IMR-90 (cell line): Measurements from ENCODE around the gene FOXN3. TPM values are rescaled to one million over a fixed set of nuclear protein-coding genes. Genes with fewer than 3 reads are reported as not detected.

Source experiments
- ATAC-seq: fragments of 200-7000 bp; cut with Tn5 transposase; 2 replicates; pipeline ENCODE4 v1.9.1; 2020; ENCODE audit warnings: low read depth, mild to moderate bottlenecking, moderate library complexity
- BruUV-seq: library from RNA; stranded (reverse); fragments of 400-500 nt; replicated peaks from 2 replicates; lab custom pipeline; 2021; lab: Mats Ljungman, UMichigan
- CTCF ChIA-PET: fragments of 300-600 bp; formaldehyde crosslinking; extraction: SDS; loops from one replicate; lab custom pipeline; 2021; ENCODE audit warnings: antibody characterized with exemption; lab: Yijun Ruan, JAX
- POLR2A ChIA-PET: fragments of 300-600 bp; sonication (Branson Sonifier 250); formaldehyde crosslinking; loops from one replicate; lab custom pipeline; 2022; ENCODE audit warnings: antibody characterized with exemption; ENCODE audit not compliant: unreplicated experiment; lab: Charles Lee
- DNase-seq: peaks from one replicate; pipeline ENCODE4 v3.0.0; 2013
- H2AFZ ChIP-seq: replicated peaks from 2 replicates; pipeline ENCODE3; 2013; ENCODE audit warnings: low read length, mild to moderate bottlenecking; ENCODE audit not compliant: poor library complexity
- H2AK5ac ChIP-seq: 2 replicates; pipeline ENCODE4 v1.6.1; 2013; ENCODE audit warnings: low read depth, low read length, inconsistent platforms
- H2AK9ac ChIP-seq: replicated peaks from 2 replicates; pipeline ENCODE3; 2013; ENCODE audit warnings: mild to moderate bottlenecking, low read depth, low read length, moderate library complexity; ENCODE audit not compliant: poor library complexity
- H2BK120ac ChIP-seq: 2 replicates; pipeline ENCODE4 v1.6.1; 2013; ENCODE audit warnings: low read depth, low read length, inconsistent platforms
- H2BK15ac ChIP-seq: 3 replicates; pipeline ENCODE4 v1.6.1; 2013; ENCODE audit warnings: low read depth, low read length, inconsistent platforms
- H2BK20ac ChIP-seq: 2 replicates; pipeline ENCODE4 v1.6.1; 2013; ENCODE audit warnings: low read depth, mild to moderate bottlenecking, inconsistent platforms, low read length, moderate library complexity
- H2BK5ac ChIP-seq: 2 replicates; pipeline ENCODE4 v1.6.1; 2013; ENCODE audit warnings: mild to moderate bottlenecking, low read depth, low read length, inconsistent platforms; ENCODE audit not compliant: poor library complexity, severe bottlenecking
- H3K14ac ChIP-seq: replicated peaks from 2 replicates; pipeline ENCODE4 v1.6.1; 2013; ENCODE audit warnings: low read depth, low read length, inconsistent platforms
- H3K18ac ChIP-seq: 2 replicates; pipeline ENCODE4 v1.6.1; 2013; ENCODE audit warnings: low read depth, low read length, control low read depth
- H3K23ac ChIP-seq: 2 replicates; pipeline ENCODE4 v1.6.1; 2013; ENCODE audit warnings: low read depth, low read length, inconsistent platforms
- H3K27ac ChIP-seq: 2 replicates; pipeline ENCODE4 v1.5.1; 2013; ENCODE audit warnings: mild to moderate bottlenecking, control low read depth, low read length; ENCODE audit not compliant: insufficient read depth
- H3K27me3 ChIP-seq: 2 replicates; pipeline ENCODE4 v1.6.1; 2013; ENCODE audit warnings: low read length; ENCODE audit not compliant: control insufficient read depth, insufficient read depth
- H3K36me3 ChIP-seq: 2 replicates; pipeline ENCODE4 v1.6.1; 2013; ENCODE audit warnings: low read length, mixed read lengths; ENCODE audit not compliant: control insufficient read depth, insufficient read depth
- H3K4ac ChIP-seq: 2 replicates; pipeline ENCODE4 v1.6.1; 2013; ENCODE audit warnings: low read depth, low read length, inconsistent platforms
- H3K4me1 ChIP-seq: 2 replicates; pipeline ENCODE4 v1.6.1; 2013; ENCODE audit warnings: low read length, mixed read lengths; ENCODE audit not compliant: control insufficient read depth, insufficient read depth
- H3K4me2 ChIP-seq: 2 replicates; pipeline ENCODE4 v1.6.1; 2013; ENCODE audit warnings: low read depth, mild to moderate bottlenecking, control low read depth, low read length, moderate library complexity
- H3K4me3 ChIP-seq: 2 replicates; pipeline ENCODE4 v1.5.1; 2013; ENCODE audit warnings: low read depth, mild to moderate bottlenecking, control low read depth, low read length, moderate library complexity; ENCODE audit not compliant: insufficient read depth
- H3K56ac ChIP-seq: 2 replicates; pipeline ENCODE4 v1.6.1; 2013; ENCODE audit warnings: low read length, inconsistent platforms; ENCODE audit not compliant: insufficient read depth; ENCODE audit errors: extremely low read depth
- H3K79me1 ChIP-seq, 2 experiments: 2 replicates each; pipeline ENCODE4 v1.6.1; 2013; ENCODE audit warnings: low read length in 2 of 2, inconsistent platforms in 1 of 2, low read depth in 1 of 2
- H3K9ac ChIP-seq: 2 replicates; pipeline ENCODE4 v1.6.1; 2013; ENCODE audit warnings: low read depth, low read length, control low read depth
- H3K9me1 ChIP-seq: 2 replicates; pipeline ENCODE4 v1.6.1; 2013; ENCODE audit warnings: low read length, inconsistent platforms; ENCODE audit not compliant: insufficient read depth
- H3K9me3 ChIP-seq: 2 replicates; pipeline ENCODE4 v1.6.1; 2013; ENCODE audit warnings: low read length; ENCODE audit not compliant: control insufficient read depth, insufficient read depth
- H4K20me1 ChIP-seq: 2 replicates; pipeline ENCODE4 v1.6.1; 2013; ENCODE audit warnings: low read length, inconsistent platforms; ENCODE audit not compliant: insufficient read depth
- H4K5ac ChIP-seq: 2 replicates; pipeline ENCODE4 v1.6.1; 2013; ENCODE audit warnings: mild to moderate bottlenecking, low read depth, low read length, control low read depth
- H4K8ac ChIP-seq, 2 experiments: 2 replicates each; pipeline ENCODE4 v1.6.1; 2013; ENCODE audit warnings: low read depth in 2 of 2, low read length in 2 of 2, control low read depth in 1 of 2, inconsistent platforms in 1 of 2
- H4K91ac ChIP-seq: 2 replicates; pipeline ENCODE4 v1.6.1; 2013; ENCODE audit warnings: low read depth, low read length, inconsistent platforms; ENCODE audit not compliant: insufficient read depth
- BHLHE40 ChIP-seq: fragments of 150-350 bp; IDR thresholded peaks from 2 replicates; pipeline ENCODE4 v1.6.1; 2016; ENCODE audit warnings: mild to moderate bottlenecking, low read depth, low read length
- CHD1 ChIP-seq: IDR thresholded peaks from 2 replicates; pipeline ENCODE4 v1.6.1; 2012; ENCODE audit warnings: low read depth, low read length, improper control_type of control experiment
- FOS ChIP-seq: fragments of 150-350 bp; IDR thresholded peaks from 2 replicates; pipeline ENCODE4 v1.6.1; 2016; ENCODE audit warnings: low read depth, low read length
- SMC3 ChIP-seq: fragments of 150-350 bp; IDR thresholded peaks from 2 replicates; pipeline ENCODE4 v1.6.1; 2016; ENCODE audit warnings: low read depth, mild to moderate bottlenecking, antibody characterized with exemption, low read length, moderate library complexity
- WGBS, 2 experiments: methylation state at CpG; one replicate each; pipeline versions ENCODE4 v1.1.5 to v1.1.7; 2013; ENCODE audit warnings: missing lambda C conversion rate in 2 of 2; ENCODE audit not compliant: insufficient read length in 1 of 2; ENCODE audit errors: extremely low coverage in 2 of 2; 5-methylcytosine and 5-hydroxymethylcytosine counted together
- dilution Hi-C: fragments of 300-500 bp; cut with HindIII; formaldehyde crosslinking; loops from one replicate; pipeline ENCODE4 v1.14.3; 2018; ENCODE audit warnings: low sequenced_read_pairs; ENCODE audit not compliant: unreplicated experiment
- in situ Hi-C: fragments of 300-500 bp; cut with MboI; formaldehyde crosslinking; loops from 3 replicates; pipeline ENCODE4 v1.14.3; 2019; ENCODE audit warnings: low sequenced_read_pairs, inconsistent platforms, mixed read lengths
- intact Hi-C: fragments of 100-400 bp; cut with micrococcal nuclease; formaldehyde crosslinking; loops from 2 replicates; pipeline ENCODE4 v1.10.0; 2022
- polyA plus RNA-seq, 3 experiments: library from polyadenylated mRNA; depleted of rRNA; stranded (reverse); fragments of >200 nt; gene quantifications; 2 replicates each; pipeline ENCODE4 v1.2.3, GENCODE V29; 2012; ENCODE audit warnings: low replicate concordance in 1 of 3
- total RNA-seq: library from RNA; depleted of rRNA; stranded (reverse); fragments of >200 nt; gene quantifications from 2 replicates; pipeline ENCODE4 v1.2.3, GENCODE V29; 2012

Gene FOXN3
- total and polyA plus RNA-seq, 2 of the 4 experiments (the other 2 are of a cell fraction) = 22.6 to 33.7 TPM

DNA sequence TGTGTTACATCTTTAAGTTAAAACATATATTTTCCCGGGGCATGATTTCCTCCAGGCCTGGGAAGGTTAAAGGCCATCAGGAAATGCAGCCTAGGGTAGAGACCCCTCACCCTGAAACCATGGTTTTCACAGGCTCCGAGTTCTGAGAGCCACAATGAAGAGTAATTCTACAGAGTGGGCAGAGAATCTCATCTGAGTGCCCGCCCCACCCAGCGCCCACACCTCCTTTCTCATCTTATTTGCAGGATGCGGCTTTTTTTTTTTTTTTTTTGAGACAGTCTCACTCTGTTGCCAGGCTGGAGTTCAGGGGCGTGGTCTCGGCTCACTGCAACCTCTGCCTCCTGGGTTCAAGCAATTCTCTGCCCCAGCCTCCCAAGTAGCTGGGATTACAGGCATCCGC, 170.7 kb downstream of the FOXN3 start:
- Histone ChIP-seq H3K56ac (no peak overlapping the region), H2AK5ac (no peak overlapping the region), H4K20me1 (peaks cover 28% of the 10 kb centered on the region), H3K79me1 (peaks cover 38 to 60% of the 10 kb centered on the region in 2 experiments), H2AFZ (no peak overlapping the region), H3K9me3 (no peaks in the 10 kb centered on the region), H2BK120ac (no peak overlapping the region), H3K4me3 (no peak overlapping the region), H3K14ac (no peak overlapping the region), H3K9me1 (0 out of 2 replicates have a peak, but pooled peaks cover 2% of the 10 kb centered on the region), H3K36me3 (peaks cover 2% of the 10 kb centered on the region; the same call in 1 of the 2 replicates), H3K27me3 (no peaks in the 10 kb centered on the region), H2BK15ac (no peak overlapping the region), H3K18ac (no peak overlapping the region), H3K23ac (no peak overlapping the region), H4K91ac (no peak overlapping the region), H4K5ac (no peak overlapping the region), H2BK5ac (no peak overlapping the region), H3K4me1 (peaks cover 6% of the 10 kb centered on the region; the same call in 1 of the 2 replicates), H2BK20ac (no peak overlapping the region), H2AK9ac (no peak overlapping the region), H3K4me2 (no peak overlapping the region), H3K27ac (no peak overlapping the region), H3K9ac (no peak overlapping the region), H4K8ac (no peak overlapping the region), H3K4ac (no peak overlapping the region)
- dilution Hi-C loops (no loop called here), intact Hi-C loops (no loop called here), in situ Hi-C loops (no loop called here)
- BruUV-seq = no TSS peak
- ChIA-PET POLR2A (no interaction called here), CTCF (no interaction called here)
- DNase-seq (no peak), ATAC-seq (no peak)
- 100% methylated on average over 3 of the region's 8 CpGs; no CpG with 5 or more reads in 1 of the 2 experiments for WGBS, 2 experiments
- no peak for TF ChIP-seq BHLHE40
- TF ChIP-seq SMC3 = no peak
- TF ChIP-seq FOS = no peak
- TF ChIP-seq CHD1 = no peak
